HCT116 (cell line): Measurements from ENCODE around the gene THEM4. TPM values are rescaled to one million over a fixed set of nuclear protein-coding genes. Genes with fewer than 3 reads are reported as not detected.

ENCODE experiments used
- ATAC-seq: fragments of 200-7000 bp; cut with Tn5 transposase; 2 replicates; pipeline ENCODE4 v1.9.1; 2020; ENCODE audit warnings: mild to moderate bottlenecking, moderate library complexity
- BruUV-seq: library from RNA; stranded (reverse); fragments of 400-500 nt; replicated peaks from 2 replicates; lab custom pipeline; 2021; lab: Mats Ljungman, UMichigan
- CTCF ChIA-PET: fragments of 300-600 bp; sonication (Branson Sonifier 250); formaldehyde crosslinking; loops from one replicate; lab custom pipeline; 2021; ENCODE audit warnings: antibody characterized with exemption; lab: Charles Lee
- POLR2A ChIA-PET: fragments of 300-600, 350-600 bp; sonication (Branson Sonifier 250); formaldehyde crosslinking; loops from one replicate; lab custom pipeline; 2021; ENCODE audit warnings: antibody characterized with exemption; lab: Charles Lee
- RAD21 ChIA-PET, 2 experiments: fragments of 300-600 bp; sonication (Branson Sonifier 250); formaldehyde crosslinking; loops; one replicate each; lab custom pipeline; 2023; ENCODE audit warnings: low total read pairs in 2 of 2; ENCODE audit not compliant: uncharacterized antibody in 2 of 2, unreplicated experiment in 2 of 2, low non-redundant PET in 1 of 2; lab: Charles Lee
- DNase-seq: peaks from one replicate; pipeline ENCODE4 v3.0.0-alpha.2; 2010; ENCODE audit warnings: low read depth, low spot score
- H2AFZ ChIP-seq: fragments of 200-600 bp; shearing (Covaris generic), sonication (generic); 2 replicates; pipeline ENCODE4 v1.6.1; 2017; ENCODE audit warnings: low read depth, mixed run types, mixed read lengths, antibody characterized with exemption, low read length; ENCODE audit not compliant: poor library complexity, severe bottlenecking
- H3K27ac ChIP-seq: 2 replicates; pipeline ENCODE4 v1.5.1; 2012; ENCODE audit warnings: low read depth, low read length
- H3K27me3 ChIP-seq: fragments of 200-600 bp; sonication (generic); 2 replicates; pipeline ENCODE4 v1.6.1; 2016; ENCODE audit warnings: mixed run types, low read length, mixed read lengths; ENCODE audit not compliant: insufficient read depth
- H3K36me3 ChIP-seq, 2 experiments: fragments of 200-500 bp in 1 of 2; fragments of 200-600 bp in 1 of 2; sonication (Bioruptor generic) in 1 of 2; sonication (generic) in 1 of 2; 2 replicates each; pipeline versions ENCODE4 v1.5.1 to v1.6.1; 2014 to 2016; ENCODE audit warnings: low read length in 2 of 2, inconsistent platforms in 1 of 2, mixed read lengths in 1 of 2, mixed run types in 1 of 2; ENCODE audit not compliant: insufficient read depth in 2 of 2, control insufficient read depth in 1 of 2
- H3K4me1 ChIP-seq, 2 experiments: fragments of 200-600 bp in 1 of 2; sonication (generic) in 1 of 2; 2 replicates each; pipeline versions ENCODE4 v1.5.1 to v1.6.1; 2012 to 2017; ENCODE audit warnings: low read length in 2 of 2, inconsistent platforms in 1 of 2, mild to moderate bottlenecking in 1 of 2, mixed read lengths in 1 of 2, mixed run types in 1 of 2, moderate library complexity in 1 of 2; ENCODE audit not compliant: insufficient read depth in 2 of 2, control insufficient read depth in 1 of 2
- H3K4me2 ChIP-seq: fragments of 200-600 bp; sonication (generic); 2 replicates; pipeline ENCODE4 v1.6.1; 2017; ENCODE audit warnings: mixed run types, low read length, mixed read lengths
- H3K4me3 ChIP-seq, 2 experiments: fragments of 200-600 bp in 1 of 2; sonication (generic) in 1 of 2; replicated peaks in 1 of 2; 2 replicates each; pipeline ENCODE4 v1.5.1; 2011 to 2016; ENCODE audit warnings: low read length in 2 of 2, control low read depth in 1 of 2, low read depth in 1 of 2, mild to moderate bottlenecking in 1 of 2, mixed read lengths in 1 of 2, mixed run types in 1 of 2
- H3K79me2 ChIP-seq: fragments of 200-600 bp; sonication (generic); 2 replicates; pipeline ENCODE4 v1.6.1; 2017; ENCODE audit warnings: mild to moderate bottlenecking, mixed run types, low read length, moderate library complexity, mixed read lengths; ENCODE audit not compliant: insufficient read depth
- H3K9ac ChIP-seq: fragments of 200-600 bp; sonication (generic); 2 replicates; pipeline ENCODE4 v1.6.1; 2016; ENCODE audit warnings: low read length, mixed read lengths
- H3K9me2 ChIP-seq: fragments of 200-600 bp; sonication (generic), shearing (Covaris generic); 2 replicates; pipeline ENCODE4 v1.6.1; 2017; ENCODE audit warnings: mixed run types, mild to moderate bottlenecking, moderate library complexity; ENCODE audit not compliant: insufficient read depth
- H3K9me3 ChIP-seq, 2 experiments: fragments of 200-500 bp in 1 of 2; fragments of 200-600 bp in 1 of 2; sonication (Bioruptor generic) in 1 of 2; sonication (generic) in 1 of 2; 2 replicates each; pipeline ENCODE4 v1.6.1; 2014 to 2017; ENCODE audit warnings: low read length in 2 of 2, mixed read lengths in 2 of 2, inconsistent platforms in 1 of 2, low read depth in 1 of 2, mild to moderate bottlenecking in 1 of 2, mixed run types in 1 of 2, moderate library complexity in 1 of 2; ENCODE audit not compliant: control insufficient read depth in 1 of 2, insufficient read depth in 1 of 2
- H4K20me1 ChIP-seq: fragments of 200-600 bp; sonication (generic), shearing (Covaris generic); 2 replicates; pipeline ENCODE4 v1.6.1; 2017; ENCODE audit warnings: mixed run types, mild to moderate bottlenecking, moderate library complexity; ENCODE audit not compliant: insufficient read depth
- ATF3 ChIP-seq: IDR thresholded peaks from 2 replicates; pipeline ENCODE4 v1.6.1; 2012
- EGR1 ChIP-seq: IDR thresholded peaks from 2 replicates; pipeline ENCODE4 v1.6.1; 2012; ENCODE audit warnings: low read depth
- JUND ChIP-seq: IDR thresholded peaks from 2 replicates; pipeline ENCODE4 v1.6.1; 2012
- POLR2A ChIP-seq: IDR thresholded peaks from 2 replicates; pipeline ENCODE4 v1.7.0; 2011; ENCODE audit warnings: borderline replicate concordance; ENCODE audit not compliant: insufficient read depth, insufficient read length; ENCODE audit errors: extremely low read depth
- POLR2AphosphoS5 ChIP-seq: IDR thresholded peaks from 2 replicates; pipeline ENCODE4 v1.6.1; 2011; ENCODE audit warnings: mild to moderate bottlenecking, low read depth, low read length, moderate library complexity
- SP1 ChIP-seq: IDR thresholded peaks from 2 replicates; pipeline ENCODE4 v1.6.1; 2012; ENCODE audit warnings: low read depth
- SRF ChIP-seq: IDR thresholded peaks from 2 replicates; pipeline ENCODE4 v1.6.1; 2012; ENCODE audit warnings: low read depth
- TCF7L2 ChIP-seq: IDR thresholded peaks from 2 replicates; pipeline ENCODE4 v1.7.0; 2011; ENCODE audit warnings: borderline replicate concordance, inconsistent platforms; ENCODE audit not compliant: insufficient read depth, insufficient read length; ENCODE audit errors: extremely low read depth
- YY1 ChIP-seq: IDR thresholded peaks from 2 replicates; pipeline ENCODE4 v1.6.1; 2011; ENCODE audit warnings: low read length, low read depth, moderate library complexity, mild to moderate bottlenecking; ENCODE audit not compliant: insufficient replicate concordance; ENCODE audit errors: extremely low read depth
- intact Hi-C: fragments of 100-400 bp; cut with micrococcal nuclease; formaldehyde crosslinking; loops from 2 replicates; pipeline ENCODE4 v1.10.0; 2022
- total RNA-seq: library from RNA; stranded (reverse); gene quantifications from one replicate; pipeline ENCODE4 v1.2.1, GENCODE V29; 2021; ENCODE audit not compliant: unreplicated experiment
- TF ChIP-seq, protein P1 (sequence below), 3 experiments: fragments of 200-600 bp in 1 of 3; sonication (generic) in 1 of 3; IDR thresholded peaks in 2 of 3; conservative IDR thresholded peaks in 1 of 3; 2 replicates each; pipeline ENCODE4 v1.5.1; 2012 to 2017; ENCODE audit warnings: low read depth in 2 of 3, low read length in 2 of 3, antibody characterized with exemption in 1 of 3, borderline replicate concordance in 1 of 3, control low read depth in 1 of 3, mild to moderate bottlenecking in 1 of 3, mixed read lengths in 1 of 3, mixed run types in 1 of 3, moderate library complexity in 1 of 3; ENCODE audit not compliant: insufficient read depth in 1 of 3

Gene THEM4
- total RNA-seq, 1 experiment from 2014 or later, result 17.0 TPM

GRCh38 chr1:151956957-151957497 is 47.7 kb upstream of the THEM4 start:
- H3K27me3 ChIP-seq, result no peaks in the 10 kb centered on the region
- RAD21 ChIA-PET, result no interaction called here
- no peaks in the 10 kb centered on the region for H3K79me2 ChIP-seq
- H3K4me1 ChIP-seq, result peaks cover 0 to 5% of the 10 kb centered on the region in 2 experiments; a peak in 2 of 4 replicates
- DNase-seq (no peak), ATAC-seq (no peak)
- H3K9me2 ChIP-seq, result no peaks in the 10 kb centered on the region
- peak overlapping the region; percentile 76 for H2AFZ ChIP-seq
- H3K9ac ChIP-seq, result no peak overlapping the region
- H3K36me3 ChIP-seq, result no peaks in the 10 kb centered on the region
- CTCF ChIA-PET, result no interaction called here
- no TSS peak for BruUV-seq
- POLR2A ChIA-PET, result no interaction called here
- no peak overlapping the region for H3K4me2 ChIP-seq
- H4K20me1 ChIP-seq, result no peaks in the 10 kb centered on the region
- no peak for TF ChIP-seq SRF
- no peak for TF ChIP-seq ATF3
- no peak for TF ChIP-seq POLR2AphosphoS5
- no peak for TF ChIP-seq SP1
- TF ChIP-seq EGR1, result no peak
- TF ChIP-seq JUND, result no peak
- TF ChIP-seq POLR2A, result no peak
- TF ChIP-seq, protein P1, sequence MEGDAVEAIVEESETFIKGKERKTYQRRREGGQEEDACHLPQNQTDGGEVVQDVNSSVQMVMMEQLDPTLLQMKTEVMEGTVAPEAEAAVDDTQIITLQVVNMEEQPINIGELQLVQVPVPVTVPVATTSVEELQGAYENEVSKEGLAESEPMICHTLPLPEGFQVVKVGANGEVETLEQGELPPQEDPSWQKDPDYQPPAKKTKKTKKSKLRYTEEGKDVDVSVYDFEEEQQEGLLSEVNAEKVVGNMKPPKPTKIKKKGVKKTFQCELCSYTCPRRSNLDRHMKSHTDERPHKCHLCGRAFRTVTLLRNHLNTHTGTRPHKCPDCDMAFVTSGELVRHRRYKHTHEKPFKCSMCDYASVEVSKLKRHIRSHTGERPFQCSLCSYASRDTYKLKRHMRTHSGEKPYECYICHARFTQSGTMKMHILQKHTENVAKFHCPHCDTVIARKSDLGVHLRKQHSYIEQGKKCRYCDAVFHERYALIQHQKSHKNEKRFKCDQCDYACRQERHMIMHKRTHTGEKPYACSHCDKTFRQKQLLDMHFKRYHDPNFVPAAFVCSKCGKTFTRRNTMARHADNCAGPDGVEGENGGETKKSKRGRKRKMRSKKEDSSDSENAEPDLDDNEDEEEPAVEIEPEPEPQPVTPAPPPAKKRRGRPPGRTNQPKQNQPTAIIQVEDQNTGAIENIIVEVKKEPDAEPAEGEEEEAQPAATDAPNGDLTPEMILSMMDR (IDR thresholded peaks at IDR 0.05 in 2 of 3, conservative IDR thresholded peaks at IDR 0.05 in 1 of 3; ENCODE audit: borderline replicate concordance in 1 of 3, insufficient read depth in 1 of 3, low read depth in 2 of 3, low read length in 2 of 3), result no peak
- no peak for TF ChIP-seq YY1
- no peak for TF ChIP-seq TCF7L2
- intact Hi-C loops, result no loop called here
- H3K4me3 ChIP-seq, result no peak overlapping the region
- no peak overlapping the region for H3K27ac ChIP-seq
- H3K9me3 ChIP-seq, result no peaks in the 10 kb centered on the region
